Measurements from ENCODE around the gene LARP6. TPM values are rescaled to one million over a fixed set of nuclear protein-coding genes. Genes with fewer than 3 reads are reported as not detected.
"Not testable (repeated sequence)": the region's sequence is repeated elsewhere in the genome, so short reads cannot be mapped to it uniquely, and the experiment has no call there.

Gene LARP6
- total RNA-seq, 1 donor, result 68.1 TPM

DNA sequence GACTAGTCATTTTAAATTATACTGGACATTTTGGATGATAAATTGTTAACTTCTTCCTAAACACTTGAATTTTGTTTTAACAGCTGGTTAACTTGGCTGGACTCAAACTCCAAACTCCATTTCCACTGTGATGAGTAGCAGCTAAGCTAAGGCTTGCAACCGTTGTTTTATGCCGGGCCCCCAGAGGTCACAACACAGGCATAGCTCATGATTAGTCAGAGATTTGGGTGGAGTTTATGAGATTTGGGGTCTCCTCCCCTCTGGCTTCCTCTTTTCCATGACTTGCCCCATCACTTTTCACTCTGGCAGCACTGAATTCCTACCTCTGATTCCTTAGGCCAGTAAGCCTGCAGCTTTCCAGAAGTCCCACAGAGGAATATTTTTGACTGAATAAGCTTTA lies 25.4 kb upstream of the LARP6 start:
- TF ChIP-seq, protein P1, sequence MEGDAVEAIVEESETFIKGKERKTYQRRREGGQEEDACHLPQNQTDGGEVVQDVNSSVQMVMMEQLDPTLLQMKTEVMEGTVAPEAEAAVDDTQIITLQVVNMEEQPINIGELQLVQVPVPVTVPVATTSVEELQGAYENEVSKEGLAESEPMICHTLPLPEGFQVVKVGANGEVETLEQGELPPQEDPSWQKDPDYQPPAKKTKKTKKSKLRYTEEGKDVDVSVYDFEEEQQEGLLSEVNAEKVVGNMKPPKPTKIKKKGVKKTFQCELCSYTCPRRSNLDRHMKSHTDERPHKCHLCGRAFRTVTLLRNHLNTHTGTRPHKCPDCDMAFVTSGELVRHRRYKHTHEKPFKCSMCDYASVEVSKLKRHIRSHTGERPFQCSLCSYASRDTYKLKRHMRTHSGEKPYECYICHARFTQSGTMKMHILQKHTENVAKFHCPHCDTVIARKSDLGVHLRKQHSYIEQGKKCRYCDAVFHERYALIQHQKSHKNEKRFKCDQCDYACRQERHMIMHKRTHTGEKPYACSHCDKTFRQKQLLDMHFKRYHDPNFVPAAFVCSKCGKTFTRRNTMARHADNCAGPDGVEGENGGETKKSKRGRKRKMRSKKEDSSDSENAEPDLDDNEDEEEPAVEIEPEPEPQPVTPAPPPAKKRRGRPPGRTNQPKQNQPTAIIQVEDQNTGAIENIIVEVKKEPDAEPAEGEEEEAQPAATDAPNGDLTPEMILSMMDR (IDR thresholded peaks at IDR 0.05; ENCODE audit: insufficient read depth, low read length), result no peak
- no peak overlapping the region for H3K4me3 ChIP-seq (ENCODE audit: low read depth, low read length)
- DNase-seq (ENCODE audit: low read depth), result peak; percentile 91

DNA sequence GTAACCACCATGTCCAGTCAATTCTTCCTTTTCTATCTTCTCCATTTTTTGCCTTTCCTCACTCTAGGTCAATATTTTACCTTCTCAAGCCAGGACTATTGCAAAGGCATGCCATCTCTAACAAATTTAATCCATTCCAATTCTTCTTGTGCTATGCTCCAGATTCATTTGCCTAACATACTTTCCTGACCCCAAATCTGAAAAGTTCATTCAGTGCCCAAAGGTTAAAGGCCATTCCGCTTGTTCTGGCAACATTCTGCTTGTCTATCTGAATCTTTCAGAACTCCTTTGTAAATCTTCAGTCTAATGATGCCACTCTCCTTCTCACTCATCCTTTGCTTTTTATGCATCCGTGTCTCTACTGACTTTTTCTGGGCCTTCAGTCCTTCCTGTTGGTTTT lies 22.7 kb upstream of the LARP6 start:
- TF ChIP-seq, protein P1 (IDR thresholded peaks at IDR 0.05; ENCODE audit: insufficient read depth, low read length), result no peak
- no peak for DNase-seq (ENCODE audit: low read depth)
- H3K4me3 ChIP-seq (ENCODE audit: low read depth, low read length), result no peak overlapping the region

DNA sequence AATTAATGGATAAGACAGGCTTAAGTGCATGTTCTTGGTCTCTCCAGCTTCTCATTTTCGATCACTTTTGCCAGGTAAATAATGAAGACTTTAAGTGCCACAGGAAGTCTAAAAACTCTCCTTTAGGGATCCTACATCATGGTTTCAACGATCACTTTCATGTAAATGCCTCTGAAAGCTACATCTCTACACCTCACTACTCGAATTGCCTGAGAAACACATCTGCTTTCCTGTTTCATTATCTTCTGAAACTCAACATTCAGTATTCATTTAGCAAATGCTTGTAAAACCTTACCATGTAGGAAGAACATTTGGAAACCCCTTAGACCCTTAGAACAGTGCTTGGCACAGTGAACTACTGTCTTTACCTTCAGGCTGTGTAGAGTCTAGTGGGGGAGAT lies 22.1 kb upstream of the LARP6 start:
- DNase-seq (ENCODE audit: low read depth), result no peak
- TF ChIP-seq, protein P1 (IDR thresholded peaks at IDR 0.05; ENCODE audit: insufficient read depth, low read length), result no peak
- H3K4me3 ChIP-seq (ENCODE audit: low read depth, low read length), result no peak overlapping the region

DNA sequence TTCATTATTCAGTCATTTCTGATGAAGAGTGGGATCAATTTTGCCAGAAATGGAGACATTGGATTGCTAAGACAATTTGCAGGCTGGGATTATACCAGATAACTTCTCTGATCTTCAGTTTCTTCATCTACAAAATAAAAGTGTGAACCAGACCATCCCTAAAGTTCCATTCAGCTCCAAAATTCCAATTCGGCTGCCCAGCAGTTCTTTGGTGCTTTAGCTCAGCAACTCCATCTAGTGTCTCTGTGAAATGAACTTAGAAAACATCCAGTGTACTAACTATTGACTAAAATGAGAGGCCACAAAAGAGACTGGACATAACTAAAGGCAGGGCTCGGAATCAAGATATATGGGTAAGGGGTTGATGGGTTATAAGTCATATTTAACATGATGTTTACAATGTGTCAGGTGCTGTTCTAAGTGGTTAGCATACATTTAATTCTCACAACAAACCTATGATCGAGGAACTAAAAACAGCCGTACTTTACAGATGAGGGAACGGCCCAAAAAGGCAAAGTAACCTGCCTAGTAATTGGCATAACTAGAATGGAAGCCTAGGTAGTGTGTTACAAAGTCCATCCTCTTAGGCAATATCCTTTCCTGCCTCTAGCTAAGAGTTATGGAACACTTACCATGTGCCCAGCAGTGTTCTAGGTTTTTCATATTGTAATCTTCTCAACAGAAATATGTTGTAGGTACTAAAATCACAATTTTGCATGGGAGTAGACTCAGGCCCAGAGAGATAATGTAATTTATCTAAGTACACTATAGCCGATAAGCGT lies 21.2 kb upstream of the LARP6 start:
- H3K4me3 ChIP-seq (ENCODE audit: low read depth, low read length), result no peak overlapping the region
- peak; percentile 79 for DNase-seq (ENCODE audit: low read depth)
- TF ChIP-seq, protein P1 (IDR thresholded peaks at IDR 0.05; ENCODE audit: insufficient read depth, low read length), result peak; percentile 78

DNA sequence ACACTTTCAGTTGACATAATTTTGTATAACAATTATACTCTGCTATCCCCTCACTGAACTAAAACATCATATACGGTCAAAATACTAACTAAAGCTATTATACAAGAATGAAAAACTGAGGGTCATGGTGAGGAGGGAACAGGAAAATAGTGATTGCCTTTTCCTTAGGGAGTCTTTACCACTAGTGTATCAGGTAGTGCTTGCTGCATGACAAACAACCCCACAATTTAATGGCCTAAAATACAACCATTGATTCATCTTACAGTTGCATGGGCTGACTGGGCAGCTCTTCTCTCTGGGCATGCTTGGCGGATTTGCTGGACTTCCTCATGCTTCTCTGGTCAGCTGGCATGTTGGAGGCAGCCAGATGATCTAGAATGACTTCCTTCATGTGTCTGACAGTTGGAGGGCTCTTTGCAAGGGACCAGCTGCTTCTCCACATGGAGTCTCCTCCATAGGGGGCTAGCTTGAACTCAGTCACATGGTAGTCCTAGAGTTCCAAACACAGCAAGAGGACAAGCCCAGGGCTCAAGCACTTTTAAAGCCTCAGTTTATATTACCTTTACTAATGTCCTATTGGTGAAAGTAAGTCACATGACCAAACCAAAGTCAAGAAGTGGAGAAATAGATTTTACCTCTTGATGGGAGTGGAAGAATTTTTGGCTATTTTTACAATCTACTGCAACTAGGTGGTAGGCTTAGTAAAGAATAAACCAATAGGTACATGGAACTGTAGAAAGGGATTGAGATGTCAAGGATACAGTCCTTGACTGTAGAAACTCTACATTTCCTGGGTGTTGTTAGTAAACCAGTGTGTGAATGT lies 19.5 kb upstream of the LARP6 start:
- no peak overlapping the region for H3K4me3 ChIP-seq (ENCODE audit: low read depth, low read length)
- TF ChIP-seq, protein P1 (IDR thresholded peaks at IDR 0.05; ENCODE audit: insufficient read depth, low read length), result no peak
- no peak for DNase-seq (ENCODE audit: low read depth)

DNA sequence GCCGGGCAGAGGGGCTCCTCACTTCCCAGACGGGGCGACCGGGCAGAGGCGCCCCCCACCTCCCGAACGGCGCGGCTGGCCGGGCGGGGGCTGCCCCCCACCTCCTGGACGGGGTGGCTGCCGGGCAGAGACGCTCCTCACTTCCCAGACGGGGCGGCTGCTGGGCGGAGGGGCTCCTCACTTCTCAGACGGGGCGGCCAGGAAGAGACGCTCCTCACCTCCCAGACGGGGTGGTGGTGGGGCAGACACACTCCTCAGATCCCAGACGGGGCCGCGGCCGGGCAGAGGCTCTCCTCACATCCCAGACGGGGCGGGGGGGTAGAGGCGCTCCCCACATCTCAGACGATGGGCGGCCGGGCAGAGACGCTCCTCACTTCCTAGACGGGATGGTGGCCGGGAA lies 17.5 kb upstream of the LARP6 start:
- H3K4me3 ChIP-seq (ENCODE audit: low read depth, low read length); DNase-seq (ENCODE audit: low read depth): not testable (repeated sequence)

DNA sequence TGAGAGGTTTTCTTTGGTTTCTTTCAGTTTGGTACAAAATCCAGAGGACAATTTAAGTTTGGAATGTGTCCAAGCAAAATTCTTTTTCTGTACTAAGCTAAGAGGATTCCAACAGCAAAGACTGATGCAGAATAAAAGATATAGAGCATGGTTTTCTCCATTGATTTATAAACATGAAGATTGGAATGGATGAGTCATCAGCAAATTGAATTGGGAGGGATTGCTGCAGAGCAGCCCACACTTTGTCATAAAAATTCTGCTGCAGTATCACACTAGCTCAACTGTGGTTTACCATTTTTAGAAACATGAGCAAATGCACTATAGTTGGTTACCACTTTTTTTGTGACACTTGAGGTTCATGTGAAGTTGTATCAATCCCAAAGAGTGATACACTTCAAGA lies 16.1 kb upstream of the LARP6 start:
- TF ChIP-seq, protein P1 (IDR thresholded peaks at IDR 0.05; ENCODE audit: insufficient read depth, low read length), result no peak
- no peak overlapping the region for H3K4me3 ChIP-seq (ENCODE audit: low read depth, low read length)
- peak; percentile 90 for DNase-seq (ENCODE audit: low read depth)

Data from fibroblast of the aortic adventitia (primary cell).